Right lobe of liver (tissue), 6 donors: ENCODE results near the gene MMP11. TPM values are rescaled to one million over a fixed set of nuclear protein-coding genes. Genes with fewer than 3 reads are reported as not detected.

ENCODE experiments used
- ATAC-seq, 4 donors: fragments of 200-7000 bp; cut with Tn5 transposase; one replicate each; pipeline ENCODE4 v1.9.1; 2020; ENCODE audit warnings: mild to moderate bottlenecking in 4 of 4, moderate library complexity in 4 of 4
- DNase-seq, 3 donors: peaks; one replicate each; pipeline ENCODE4 v3.0.0-alpha.2; 2020
- H3K27ac ChIP-seq, 3 donors: fragments of 200-600 bp; one replicate each; pipeline ENCODE4 v1.8.0; 2022
- H3K27me3 ChIP-seq, 2 donors: fragments of 200-600 bp; one replicate each; pipeline ENCODE4 v1.8.0; 2022
- H3K36me3 ChIP-seq, 4 donors: fragments of 200-600 bp; sonication (generic) in 1 of 4; one replicate each; pipeline versions ENCODE4 v1.5.1 to v1.8.0; 2017 to 2022; ENCODE audit warnings: control low read depth in 1 of 4
- H3K4me1 ChIP-seq, 4 donors: fragments of 200-600 bp; sonication (generic) in 1 of 4; one replicate each; pipeline versions ENCODE4 v1.5.1 to v1.8.0; 2017 to 2022; ENCODE audit warnings: control low read depth in 1 of 4
- H3K4me3 ChIP-seq, 3 donors: fragments of 200-600 bp; one replicate each; pipeline ENCODE4 v1.8.0; 2022
- H3K9me3 ChIP-seq, 4 donors: fragments of 200-600 bp; sonication (generic) in 1 of 4; one replicate each; pipeline versions ENCODE4 v1.5.1 to v1.8.0; 2017 to 2022; ENCODE audit warnings: control low read depth in 1 of 4
- POLR2A ChIP-seq: fragments of 450-650 bp; IDR thresholded peaks from one replicate; pipeline ENCODE4 v1.6.1; 2017; ENCODE audit warnings: antibody characterized with exemption, mild to moderate bottlenecking
- WGBS: methylation state at CpG from one replicate; pipeline ENCODE4 v1.1.6; 2018; ENCODE audit warnings: low coverage, low lambda C conversion rate; ENCODE audit not compliant: insufficient coverage; ENCODE audit errors: missing lambda C conversion rate; 5-methylcytosine and 5-hydroxymethylcytosine counted together
- intact Hi-C, 2 donors: fragments of 100-400 bp; cut with DNase I; formaldehyde crosslinking; loops; one replicate each; pipeline versions ENCODE4 v1.11.2 to v1.14.1; 2022
- total RNA-seq, 6 experiments: library from RNA; depleted of rRNA in 2 of 6; stranded (reverse); fragments of >200 nt in 2 of 6; fragmentation: NEBNext Ultra II Directional in 3 of 6; extraction: Animal tissue kit (Norgen Biotek cat#: 25700) in 3 of 6; gene quantifications; one replicate each; pipeline versions ENCODE4 v1.1.0 to v1.2.4, GENCODE V29; 2016 to 2023
- TF ChIP-seq, protein P1 (sequence below), 4 donors: fragments of 200-600 bp in 3 of 4; fragments of 450-650 bp in 1 of 4; IDR thresholded peaks; one replicate each; pipeline versions ENCODE4 v1.5.1 to v1.8.0; 2016 to 2022; ENCODE audit warnings: antibody characterized with exemption in 4 of 4, mild to moderate bottlenecking in 2 of 4
- donor health status: DM: no; HTN: yes; CAD: no.
- donor health status: DM: no; HTN: no; CAD: no.
- donor health status: DM: no; HTN: no; CAD: no.
- donor health status: DM: no; HTN: yes; CAD: no.
- donor health status: DM: no; HTN: yes; CAD: no.

MMP11 gene
- total RNA-seq, 6 experiments from 2014 or later, result 0.59 to 1.3 (median 0.90) TPM

DNA sequence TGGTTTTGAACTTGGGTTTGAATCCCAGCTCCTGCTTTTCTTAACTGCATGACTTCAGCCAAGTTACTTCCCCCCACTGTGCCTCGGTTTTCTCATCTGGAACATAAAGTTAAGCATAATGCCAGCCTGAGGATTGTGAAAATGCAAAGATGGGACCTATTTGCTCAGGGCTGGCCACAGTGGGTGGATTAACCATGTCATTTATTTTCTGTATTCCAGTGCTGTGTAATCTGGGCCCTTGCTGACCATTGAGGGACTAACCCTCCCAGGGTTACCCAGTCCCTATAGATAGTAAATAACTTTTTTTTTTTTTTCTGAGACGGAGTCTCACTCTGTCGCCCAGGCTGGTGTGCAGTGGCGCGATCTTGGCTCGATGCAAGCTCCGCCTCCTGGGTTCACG is 16.9 kb upstream of the MMP11 start:
- Histone ChIP-seq H3K27ac (no peak overlapping the region), H3K36me3 (no peaks in the 10 kb centered on the region), H3K4me3 (no peak overlapping the region), H3K27me3 (no peaks in the 10 kb centered on the region), H3K4me1 (no peaks in the 10 kb centered on the region), H3K9me3 (no peaks in the 10 kb centered on the region)
- WGBS, result 76% methylated on average over 6 of the region's 8 CpGs
- intact Hi-C loops, result no loop called here
- ATAC-seq (no peak), DNase-seq (no peak)
- no peak for TF ChIP-seq POLR2A
- TF ChIP-seq, protein P1, sequence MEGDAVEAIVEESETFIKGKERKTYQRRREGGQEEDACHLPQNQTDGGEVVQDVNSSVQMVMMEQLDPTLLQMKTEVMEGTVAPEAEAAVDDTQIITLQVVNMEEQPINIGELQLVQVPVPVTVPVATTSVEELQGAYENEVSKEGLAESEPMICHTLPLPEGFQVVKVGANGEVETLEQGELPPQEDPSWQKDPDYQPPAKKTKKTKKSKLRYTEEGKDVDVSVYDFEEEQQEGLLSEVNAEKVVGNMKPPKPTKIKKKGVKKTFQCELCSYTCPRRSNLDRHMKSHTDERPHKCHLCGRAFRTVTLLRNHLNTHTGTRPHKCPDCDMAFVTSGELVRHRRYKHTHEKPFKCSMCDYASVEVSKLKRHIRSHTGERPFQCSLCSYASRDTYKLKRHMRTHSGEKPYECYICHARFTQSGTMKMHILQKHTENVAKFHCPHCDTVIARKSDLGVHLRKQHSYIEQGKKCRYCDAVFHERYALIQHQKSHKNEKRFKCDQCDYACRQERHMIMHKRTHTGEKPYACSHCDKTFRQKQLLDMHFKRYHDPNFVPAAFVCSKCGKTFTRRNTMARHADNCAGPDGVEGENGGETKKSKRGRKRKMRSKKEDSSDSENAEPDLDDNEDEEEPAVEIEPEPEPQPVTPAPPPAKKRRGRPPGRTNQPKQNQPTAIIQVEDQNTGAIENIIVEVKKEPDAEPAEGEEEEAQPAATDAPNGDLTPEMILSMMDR (IDR thresholded peaks at IDR 0.05), result no peak

DNA sequence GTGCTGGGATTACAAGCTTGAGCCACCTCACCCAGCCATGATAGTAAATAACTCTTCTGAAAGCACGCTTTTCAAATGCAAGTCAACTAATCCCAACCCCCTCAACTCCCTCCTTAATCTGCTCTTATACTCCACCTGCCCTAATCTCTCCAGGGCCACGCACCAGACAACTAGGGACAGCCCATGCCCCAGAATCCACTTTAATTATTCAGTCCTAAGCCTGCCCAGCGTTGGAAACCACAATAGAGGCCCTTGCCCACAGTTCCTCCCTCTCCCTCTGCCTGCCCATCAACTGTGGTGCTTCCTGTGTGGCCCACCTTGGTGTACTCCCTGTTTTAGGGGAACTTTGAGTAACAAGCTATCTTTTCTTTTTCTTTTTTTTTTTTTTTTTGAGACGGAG is 15.8 kb upstream of the MMP11 start:
- 34% methylated on average over 3 of the region's 4 CpGs for WGBS
- no peak for ATAC-seq
- Histone ChIP-seq H3K4me1 (no peaks in the 10 kb centered on the region), H3K4me3 (no peak overlapping the region), H3K36me3 (no peaks in the 10 kb centered on the region), H3K9me3 (no peaks in the 10 kb centered on the region), H3K27ac (no peak overlapping the region), H3K27me3 (no peaks in the 10 kb centered on the region)
- intact Hi-C loops, result no loop called here
- no peak for TF ChIP-seq POLR2A
- TF ChIP-seq, protein P1 (IDR thresholded peaks at IDR 0.05), result no peak
- no peak for DNase-seq

DNA sequence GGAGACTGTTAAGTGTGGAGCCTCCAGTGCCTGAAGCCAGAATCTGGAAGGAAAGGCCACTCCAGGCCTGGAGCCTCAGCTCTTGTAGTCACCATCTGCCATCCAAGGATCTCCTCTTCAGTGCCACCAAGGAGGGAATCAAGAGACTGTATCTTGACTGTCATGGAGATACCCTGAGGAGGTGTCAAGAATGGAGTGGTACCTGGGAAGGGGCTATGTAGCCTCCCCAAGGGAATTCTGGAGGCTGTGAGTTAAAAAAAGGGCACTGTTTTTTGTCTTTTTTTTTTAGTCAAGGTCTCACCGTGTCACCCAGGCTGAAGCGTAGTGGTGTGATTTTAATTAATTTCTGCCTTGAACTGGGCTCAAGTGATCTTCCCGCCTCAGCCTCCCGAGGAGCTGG is 13.1 kb upstream of the MMP11 start:
- ATAC-seq, result no peak
- H3K9me3 ChIP-seq, result no peaks in the 10 kb centered on the region
- 98% methylated on average over 4 of the region's 4 CpGs for WGBS
- no peak overlapping the region for H3K27ac ChIP-seq
- TF ChIP-seq, protein P1 (IDR thresholded peaks at IDR 0.05), result no peak
- TF ChIP-seq POLR2A, result no peak
- no peak overlapping the region for H3K4me3 ChIP-seq
- H3K36me3 ChIP-seq, result peaks cover 0 to 11% (median 5%) of the 10 kb centered on the region in 4 donors
- H3K4me1 ChIP-seq, result peaks cover 0 to 11% (median 1%) of the 10 kb centered on the region in 4 donors
- H3K27me3 ChIP-seq, result no peaks in the 10 kb centered on the region
- no peak for DNase-seq
- intact Hi-C loops, result no loop called here

DNA sequence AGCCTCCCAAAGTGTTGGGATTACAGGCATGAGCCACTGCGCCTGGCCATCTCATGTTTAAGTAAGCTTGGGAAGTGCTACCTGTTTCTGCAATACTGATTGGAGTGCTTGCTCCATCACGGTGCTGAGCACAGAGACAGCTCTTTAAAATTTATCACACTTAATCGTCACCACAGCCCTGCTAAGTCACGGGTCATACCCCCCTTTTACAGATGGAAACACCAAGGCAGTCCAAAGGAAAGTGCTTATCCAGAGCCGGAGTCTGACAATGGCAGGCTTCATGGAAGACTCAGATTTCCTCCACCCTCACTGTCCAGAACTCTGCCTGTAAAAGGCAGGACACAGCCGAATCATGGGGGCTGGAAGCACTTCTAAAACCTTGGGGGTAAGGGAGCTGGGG is 12.6 kb upstream of the MMP11 start:
- DNase-seq (no peak), ATAC-seq (no peak)
- Histone ChIP-seq H3K36me3 (peaks cover 0 to 11% (median 5%) of the 10 kb centered on the region in 4 donors), H3K4me3 (no peak overlapping the region), H3K27me3 (no peaks in the 10 kb centered on the region), H3K27ac (no peak overlapping the region), H3K4me1 (peaks cover 0 to 16% (median 4%) of the 10 kb centered on the region in 4 donors), H3K9me3 (no peaks in the 10 kb centered on the region)
- intact Hi-C loops, result no loop called here
- 74% methylated on average over 5 of the region's 6 CpGs for WGBS
- TF ChIP-seq POLR2A, result no peak
- TF ChIP-seq, protein P1 (IDR thresholded peaks at IDR 0.05), result no peak
